Measurements from ENCODE around the gene PSTPIP1.

DNA sequence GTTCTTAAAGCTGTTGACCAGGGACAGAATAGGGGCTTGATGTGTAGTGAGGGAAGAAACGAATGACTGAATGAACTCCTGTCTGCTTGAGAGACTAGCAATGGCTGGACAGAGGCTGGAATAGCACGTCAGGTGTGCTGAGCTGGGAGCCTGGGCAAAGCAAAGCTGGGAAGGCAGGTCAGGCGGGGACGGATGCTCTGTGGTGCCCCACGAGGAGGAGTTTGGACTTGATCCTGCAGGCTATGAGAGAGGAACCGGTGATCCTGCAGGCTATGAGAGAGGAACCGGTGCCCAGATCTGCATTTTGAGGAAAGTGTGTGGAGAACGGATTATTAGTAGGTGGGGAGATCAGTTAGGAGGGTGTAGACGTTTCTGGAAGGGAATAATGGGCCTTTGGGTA lies 31.3 kb upstream of the PSTPIP1 start:
- no peak for TF ChIP-seq EZH2 (IDR thresholded peaks at IDR 0.05; ENCODE audit: insufficient read depth, poor library complexity, severe bottlenecking)
- no peak for TF ChIP-seq EZH2phosphoT487 (IDR thresholded peaks at IDR 0.05; ENCODE audit: insufficient read depth, low read depth)

Measured in GM23248 (cell line).